ENCODE measurements around the gene CLPTM1.
"Not testable (repeated sequence)": the region's sequence is repeated elsewhere in the genome, so short reads cannot be mapped to it uniquely, and the experiment has no call there.

CLPTM1 gene

GRCh38 chr19:44954649-44955504 lies at the start of gene CLPTM1:
Gene CLPTM1 (plus strand): TSS chr19:44955380. CDS start chr19:44955396, 16 bp downstream.
- peak; percentile 93 for DNase-seq

GRCh38 chr19:44905437-44906160 lies 49.6 kb upstream of the CLPTM1 start, which contains the start of gene APOE:
Gene APOE (plus strand): TSS chr19:44905796. CDS start chr19:44906625, 829 bp downstream.
- DNase-seq = no peak

GRCh38 chr19:44907613-44908012 lies 47.6 kb upstream of the CLPTM1 start:
- DNase-seq = no peak

- no peak for DNase-seq
Observed at GRCh38 chr19:44908074-44908835, 46.9 kb upstream of the CLPTM1 start.

- no peak for DNase-seq
Observed at GRCh38 chr19:44908836-44909261, 46.3 kb upstream of the CLPTM1 start.

- no peak for DNase-seq
Observed at GRCh38 chr19:44909775-44910174, 45.4 kb upstream of the CLPTM1 start.

- DNase-seq = not testable (repeated sequence)
Observed at GRCh38 chr19:44911896-44912295, 43.3 kb upstream of the CLPTM1 start.

GRCh38 chr19:44912854-44913253 lies 42.3 kb upstream of the CLPTM1 start:
- no peak for DNase-seq

GRCh38 chr19:44913512-44914432 lies 41.4 kb upstream of the CLPTM1 start:
- DNase-seq = not testable (repeated sequence)

GRCh38 chr19:44914433-44915206 lies 40.6 kb upstream of the CLPTM1 start, which contains the start of gene APOC1:
Gene APOC1 (plus strand): TSS chr19:44914608. CDS start chr19:44914892, 284 bp downstream.
- DNase-seq = peak; percentile 76

- no peak for DNase-seq
Observed at GRCh38 chr19:44924243-44924725, 30.9 kb upstream of the CLPTM1 start.

GRCh38 chr19:44925114-44925891 lies 29.9 kb upstream of the CLPTM1 start:
- DNase-seq = no peak

GRCh38 chr19:44926245-44927077 lies 28.7 kb upstream of the CLPTM1 start:
- not testable (repeated sequence) for DNase-seq

- no peak for DNase-seq
Observed at GRCh38 chr19:44927746-44928145, 27.4 kb upstream of the CLPTM1 start.

GRCh38 chr19:44930088-44930487 lies 25.1 kb upstream of the CLPTM1 start:
- DNase-seq = no peak

GRCh38 chr19:44931541-44931940 lies 23.6 kb upstream of the CLPTM1 start:
- no peak for DNase-seq

- no peak for DNase-seq
Observed at GRCh38 chr19:44939668-44940067, 15.5 kb upstream of the CLPTM1 start.

GRCh38 chr19:44942067-44942571 lies 13.1 kb upstream of the CLPTM1 start, which contains the start of gene APOC4:
Gene APOC4 (plus strand): TSS chr19:44942237. CDS start chr19:44942278, 41 bp downstream.
- no peak for DNase-seq

GRCh38 chr19:44943801-44944249 lies 11.4 kb upstream of the CLPTM1 start:
- no peak for DNase-seq
